Stimulated activated CD4-positive, alpha-beta T cell treated with anti-CD3 and anti-CD28 coated beads, Interleukin-12 subunit alpha, Interleukin-12 subunit beta, amount 100 ng/mL, for 4 hours (primary cell): ENCODE results near the gene GARRE1.
"Not testable (repeated sequence)": the region's sequence is repeated elsewhere in the genome, so short reads cannot be mapped to it uniquely, and the experiment has no call there.

Source experiments
- DNase-seq: peaks from one replicate; pipeline ENCODE4 v3.0.0-alpha.2; 2020

Gene GARRE1

DNA sequence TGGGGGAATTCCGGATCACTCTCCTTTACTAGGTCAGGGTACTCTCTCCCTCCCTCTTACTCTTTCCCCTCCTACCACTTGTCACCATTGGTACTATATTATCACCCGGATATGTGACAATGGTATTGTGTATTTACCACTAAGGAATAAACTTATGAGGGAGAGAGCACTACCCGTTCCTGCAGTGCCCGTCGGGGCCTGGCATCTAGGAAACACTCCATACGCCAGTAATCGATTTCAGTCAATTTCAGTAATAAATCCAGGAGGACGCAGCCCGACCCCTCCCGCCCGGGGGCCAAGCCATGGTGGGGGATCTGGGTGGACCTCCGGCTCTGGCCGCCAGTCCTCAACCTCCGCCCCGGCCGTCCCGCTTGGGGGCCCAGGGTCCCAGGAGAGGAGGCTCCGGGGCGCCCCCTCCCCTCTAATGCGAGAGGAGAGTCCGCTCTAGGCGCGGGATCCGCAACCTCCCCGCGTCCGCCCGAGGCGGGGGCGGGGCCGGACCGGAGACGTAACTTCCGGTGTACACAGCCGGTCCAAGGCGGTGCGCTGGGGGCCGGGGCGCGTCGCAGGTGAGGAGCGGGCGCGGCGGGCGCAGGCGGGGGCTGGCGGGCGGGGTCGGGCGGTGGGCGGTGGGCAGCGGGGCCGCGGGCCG, at the start of gene GARRE1:
TSS of gene GARRE1 (plus strand) at position 509 of the 652 bp plus-strand sequence. CDS start 45,920 bp downstream, outside the sequence.
- DNase-seq = peak; percentile 86

DNA sequence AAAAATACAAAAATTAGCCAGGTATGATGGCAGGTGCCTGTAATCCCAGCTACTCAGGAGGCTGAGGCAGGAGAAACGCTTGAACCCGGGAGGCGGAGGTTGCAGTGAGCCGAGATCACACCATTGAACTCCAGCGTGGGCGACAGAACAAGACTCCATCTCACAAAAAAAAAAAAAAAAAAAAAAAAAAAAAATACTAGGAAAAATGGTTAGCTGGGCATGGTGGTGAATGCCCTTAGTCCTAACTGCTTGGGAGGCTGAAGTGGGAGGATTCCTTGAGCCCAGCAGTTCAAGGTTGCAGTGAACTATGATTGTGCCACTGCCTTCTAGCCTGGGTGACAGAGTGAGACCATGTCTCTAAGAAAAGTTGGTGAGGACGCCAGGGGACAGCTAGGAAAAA, 49.0 kb upstream of the GARRE1 start:
- not testable (repeated sequence) for DNase-seq

- no peak for DNase-seq
Observed at GRCh38 chr19:34208291-34208884, 46.0 kb upstream of the GARRE1 start.

- DNase-seq = no peak
Observed at GRCh38 chr19:34209726-34210125, 44.6 kb upstream of the GARRE1 start.

DNA sequence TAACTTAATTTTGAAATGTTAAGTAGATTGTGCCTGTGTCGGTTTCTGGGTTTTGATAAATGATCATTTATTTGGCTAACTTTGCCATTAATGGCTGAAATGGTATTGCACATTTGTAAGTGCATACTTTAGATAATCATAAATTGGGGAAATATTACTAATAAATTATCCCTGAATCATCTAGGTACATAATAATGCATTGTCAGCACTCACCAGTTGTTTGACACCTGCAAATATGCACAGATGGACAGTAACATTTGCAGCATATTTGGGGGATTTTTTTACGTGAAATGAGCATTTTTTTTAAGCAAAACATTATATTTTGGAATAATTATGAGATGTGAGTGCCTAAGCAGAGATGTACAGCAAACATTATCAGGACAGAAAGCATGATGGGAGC, 41.1 kb upstream of the GARRE1 start:
- DNase-seq = no peak

DNA sequence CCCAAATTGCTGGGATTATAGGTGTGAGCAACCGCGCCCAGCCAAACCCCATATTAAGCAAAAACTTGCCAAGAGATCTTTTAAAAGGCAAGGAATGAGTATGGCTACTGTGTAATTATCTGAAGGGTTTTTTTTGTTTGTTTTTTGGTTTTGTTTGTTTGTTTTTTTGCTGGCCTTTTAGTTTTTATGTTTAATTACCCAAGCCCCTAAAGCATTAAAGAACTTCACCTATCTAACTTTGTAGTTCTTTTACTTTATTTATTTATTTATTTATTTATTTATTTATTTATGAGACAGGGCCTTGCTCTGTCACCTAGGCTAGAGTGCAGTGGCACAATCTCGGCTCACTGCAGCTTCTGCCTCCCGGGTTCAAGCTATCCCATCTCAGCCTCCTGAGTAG, 40.3 kb upstream of the GARRE1 start:
- no peak for DNase-seq

DNA sequence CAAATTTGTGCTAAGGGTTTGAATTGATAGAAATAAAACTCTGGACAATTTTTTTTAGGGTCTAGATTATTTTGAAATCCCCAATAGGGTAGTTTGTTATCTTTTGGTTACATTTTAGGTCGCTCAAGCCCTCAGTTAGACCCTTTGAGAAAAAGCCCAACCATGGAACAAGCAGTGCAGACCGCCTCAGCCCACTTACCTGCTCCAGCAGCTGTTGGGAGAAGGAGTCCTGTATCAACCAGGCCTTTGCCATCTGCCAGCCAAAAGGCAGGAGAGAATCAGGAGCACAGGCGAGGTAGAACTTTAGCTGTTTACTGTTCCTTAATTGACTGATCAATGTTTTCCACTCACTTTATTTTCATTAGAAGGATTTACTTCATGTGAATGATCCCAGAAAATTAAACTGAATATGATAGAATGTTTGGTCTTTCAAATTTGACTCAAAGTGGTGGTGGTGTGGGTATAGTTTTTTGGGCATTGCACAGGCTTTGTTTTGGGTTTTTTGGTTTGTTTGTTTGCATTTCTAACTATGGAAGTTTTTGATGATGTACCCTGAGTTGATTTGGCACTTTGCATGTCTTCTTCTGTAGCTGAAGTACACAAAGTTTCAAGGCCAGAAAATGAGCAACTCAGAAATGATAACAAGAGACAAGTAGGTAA, 39.2 kb upstream of the GARRE1 start:
- no peak for DNase-seq

DNA sequence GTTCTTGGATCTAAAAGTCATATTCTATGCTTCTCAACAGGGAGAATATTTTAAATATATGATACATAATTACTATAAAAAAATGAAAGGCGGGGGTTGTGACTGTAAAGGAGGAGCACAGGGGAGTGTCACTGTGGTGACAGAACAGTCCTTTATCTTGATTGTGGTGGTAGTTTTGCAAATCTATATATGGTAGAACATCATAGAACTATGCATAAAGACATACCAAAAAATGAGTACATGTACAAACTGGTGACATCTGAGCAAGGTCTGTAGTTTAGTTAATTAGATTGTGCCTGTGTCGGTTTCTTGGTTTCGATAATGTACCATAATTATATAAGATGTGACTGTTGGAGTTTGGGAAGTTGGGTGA, 38.7 kb upstream of the GARRE1 start:
- DNase-seq = no peak

DNA sequence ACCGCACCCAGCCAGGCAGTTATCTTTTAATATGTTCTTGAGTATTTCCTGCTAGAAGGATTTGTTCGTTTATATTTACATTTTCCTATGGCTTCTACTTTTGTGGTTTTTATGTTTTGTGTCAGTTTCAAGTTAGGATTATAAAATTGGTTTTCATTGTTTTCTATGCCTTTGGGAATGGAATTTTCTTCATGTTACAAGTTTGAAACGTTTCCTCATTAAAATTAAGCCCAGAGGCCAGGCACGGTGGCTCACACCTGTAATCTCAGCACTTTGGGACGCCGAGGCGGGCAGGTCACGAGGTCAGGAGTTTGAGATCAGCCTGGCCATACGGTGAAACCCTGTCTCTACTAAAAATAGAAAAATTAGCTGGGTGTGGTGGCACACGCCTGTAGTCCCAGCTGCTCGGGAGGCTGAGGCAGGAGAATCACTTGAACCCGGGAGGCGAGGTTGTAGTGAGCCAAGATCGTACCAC, 37.6 kb upstream of the GARRE1 start:
- not testable (repeated sequence) for DNase-seq

DNA sequence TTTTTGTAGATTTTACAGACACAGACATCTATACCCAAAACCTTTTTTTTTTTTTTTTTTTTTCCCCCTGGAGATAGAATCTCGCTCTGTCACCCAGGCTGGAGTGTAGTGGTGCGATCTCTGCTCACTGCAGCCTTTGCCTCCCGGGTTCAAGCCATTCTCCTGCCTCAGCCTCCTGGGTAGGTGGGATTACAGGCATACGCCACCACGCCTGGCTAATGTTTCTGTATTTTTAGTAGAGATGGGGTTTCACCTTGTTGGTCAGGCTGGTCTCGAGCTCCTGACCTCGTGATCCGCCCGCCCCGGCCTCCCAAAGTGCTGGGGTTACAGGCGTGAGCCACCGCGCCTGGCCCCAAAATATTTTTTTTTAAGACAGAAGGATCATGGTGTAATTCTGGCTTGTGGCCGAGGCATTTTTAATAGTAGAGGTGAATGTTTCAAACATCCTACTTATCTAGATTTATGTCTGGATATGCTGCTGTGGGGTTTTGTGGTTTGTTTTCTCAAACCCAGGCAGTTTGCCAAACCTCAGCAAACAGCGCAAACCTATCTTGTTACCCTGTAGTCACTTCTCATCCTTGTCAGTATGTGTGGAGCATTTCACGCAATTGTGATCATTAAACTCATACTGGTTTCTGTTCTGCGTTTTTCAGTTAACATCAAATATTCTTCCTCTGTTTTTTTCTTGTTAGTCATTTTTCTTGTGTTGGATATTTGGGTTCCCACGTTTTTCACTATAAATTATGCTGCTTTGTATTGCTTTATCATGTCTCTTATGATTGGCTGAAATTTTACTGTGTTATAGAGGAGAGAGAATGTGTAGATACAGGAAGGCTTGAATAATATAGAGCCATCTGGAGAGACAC, 36.2 kb upstream of the GARRE1 start:
- DNase-seq = no peak

GRCh38 chr19:34218818-34219164, 35.6 kb upstream of the GARRE1 start:
- DNase-seq = no peak

- DNase-seq = peak; percentile 47
Observed at GRCh38 chr19:34220472-34221063, 33.8 kb upstream of the GARRE1 start.

- DNase-seq = no peak
Observed at GRCh38 chr19:34222386-34222785, 32.0 kb upstream of the GARRE1 start.

- DNase-seq = no peak
Observed at GRCh38 chr19:34224996-34225658, 29.2 kb upstream of the GARRE1 start.

- no peak for DNase-seq
Observed at GRCh38 chr19:34225659-34226015, 28.7 kb upstream of the GARRE1 start.

GRCh38 chr19:34226036-34226435, 28.3 kb upstream of the GARRE1 start:
- DNase-seq = no peak

GRCh38 chr19:34228347-34228746, 26.0 kb upstream of the GARRE1 start:
- DNase-seq = no peak

GRCh38 chr19:34228762-34229161, 25.6 kb upstream of the GARRE1 start:
- DNase-seq = no peak

- no peak for DNase-seq
Observed at GRCh38 chr19:34229721-34230120, 24.6 kb upstream of the GARRE1 start.

GRCh38 chr19:34230820-34231219, 23.5 kb upstream of the GARRE1 start:
- no peak for DNase-seq

DNA sequence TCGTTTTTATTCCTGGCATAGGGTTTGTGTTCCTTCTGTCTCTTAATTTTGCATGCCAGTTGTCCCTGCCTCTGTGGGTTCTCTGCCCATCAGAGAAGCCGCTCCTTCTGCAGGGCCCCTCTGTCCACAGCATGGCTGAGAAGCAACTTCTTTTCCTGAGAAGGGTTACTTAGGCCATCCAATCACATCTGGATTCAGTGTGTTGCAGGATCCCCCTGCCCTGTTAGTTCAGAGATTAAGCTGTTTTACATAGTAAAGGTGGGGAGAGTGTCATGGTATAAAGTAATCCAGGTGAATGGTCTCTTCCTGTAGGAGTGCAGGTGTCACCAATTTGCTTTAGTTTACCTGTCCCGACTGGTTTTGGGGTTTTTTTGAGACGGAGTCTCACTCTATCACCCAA, 22.9 kb upstream of the GARRE1 start:
- DNase-seq = no peak
